SK-N-SH (cell line): ENCODE measurements around the gene S100A4. TPM values are rescaled to one million over a fixed set of nuclear protein-coding genes. Genes with fewer than 3 reads are reported as not detected.

Source experiments
- CTCF ChIA-PET: fragments of 300-600, 350-600 bp; formaldehyde crosslinking; extraction: SDS; loops from one replicate; lab custom pipeline; 2021; lab: Yijun Ruan, JAX
- POLR2A ChIA-PET: fragments of 350-600 bp; sonication (Branson Sonifier 250); formaldehyde crosslinking; extraction: SDS; loops from one replicate; lab custom pipeline; 2020; ENCODE audit warnings: antibody characterized with exemption, inconsistent platforms; lab: Yijun Ruan, JAX
- DNase-seq: peaks from one replicate; pipeline ENCODE4 v3.0.0; 2012
- H2AFZ ChIP-seq: fragments of 200-600 bp; sonication (generic); 2 replicates; pipeline ENCODE4 v1.8.1; 2016; ENCODE audit warnings: antibody characterized with exemption, mild to moderate bottlenecking, low read depth
- H3F3A ChIP-seq: fragments of 200-600 bp; sonication (generic); replicated peaks from 2 replicates; pipeline ENCODE3; 2016; ENCODE audit warnings: antibody characterized with exemption, mild to moderate bottlenecking; ENCODE audit not compliant: insufficient read depth
- H3K27ac ChIP-seq, 2 experiments: fragments of 200-500 bp in 1 of 2; fragments of 200-600 bp in 1 of 2; sonication (Bioruptor generic) in 1 of 2; sonication (generic), shearing (Covaris generic) in 1 of 2; 2 replicates each; pipeline versions ENCODE4 v1.5.1 to v1.6.1; 2014 to 2016; ENCODE audit warnings: low read depth in 2 of 2, inconsistent platforms in 1 of 2, low read length in 1 of 2, mild to moderate bottlenecking in 1 of 2, mixed read lengths in 1 of 2
- H3K27me3 ChIP-seq: fragments of 200-600 bp; sonication (generic), shearing (Covaris generic); 2 replicates; pipeline ENCODE4 v1.6.1; 2016; ENCODE audit warnings: mixed run types; ENCODE audit not compliant: insufficient read depth
- H3K36me3 ChIP-seq, 2 experiments: fragments of 200-500 bp in 1 of 2; fragments of 200-600 bp in 1 of 2; sonication (Bioruptor generic) in 1 of 2; sonication (generic) in 1 of 2; replicated peaks in 1 of 2; 2 replicates each; pipeline versions ENCODE3 to v1.5.1; 2014 to 2016; ENCODE audit warnings: low read length in 1 of 2, mild to moderate bottlenecking in 1 of 2; ENCODE audit not compliant: insufficient read depth in 2 of 2, control insufficient read depth in 1 of 2
- H3K4me1 ChIP-seq, 2 experiments: fragments of 200-500 bp in 1 of 2; fragments of 200-600 bp in 1 of 2; sonication (Bioruptor generic) in 1 of 2; sonication (generic), shearing (Covaris generic) in 1 of 2; 2 replicates each; pipeline versions ENCODE4 v1.5.1 to v1.6.1; 2014 to 2016; ENCODE audit warnings: low read depth in 1 of 2, low read length in 1 of 2, mixed run types in 1 of 2; ENCODE audit not compliant: insufficient read depth in 2 of 2, control insufficient read depth in 1 of 2
- H3K4me2 ChIP-seq: fragments of 200-600 bp; sonication (generic), shearing (Covaris generic); 2 replicates; pipeline ENCODE4 v1.6.1; 2017; ENCODE audit warnings: mixed run types
- H3K4me3 ChIP-seq, 2 experiments: fragments of 200-500 bp in 1 of 2; fragments of 200-600 bp in 1 of 2; sonication (Bioruptor generic) in 1 of 2; sonication (generic), shearing (Covaris generic) in 1 of 2; 2 replicates each; pipeline versions ENCODE4 v1.5.1 to v1.8.1; 2014 to 2016; ENCODE audit warnings: low read depth in 2 of 2, inconsistent platforms in 1 of 2, low read length in 1 of 2, mild to moderate bottlenecking in 1 of 2, mixed read lengths in 1 of 2, moderate library complexity in 1 of 2
- H3K79me2 ChIP-seq: fragments of 200-600 bp; sonication (generic); 2 replicates; pipeline ENCODE4 v1.8.1; 2017; ENCODE audit warnings: mild to moderate bottlenecking; ENCODE audit not compliant: insufficient read depth
- H3K9ac ChIP-seq: fragments of 200-600 bp; sonication (generic); 2 replicates; pipeline ENCODE4 v1.6.1; 2017; ENCODE audit warnings: mixed run types
- H3K9me2 ChIP-seq: fragments of 200-600 bp; sonication (generic); 2 replicates; pipeline ENCODE4 v1.6.1; 2017; ENCODE audit warnings: mixed run types
- H3K9me3 ChIP-seq: fragments of 200-600 bp; sonication (generic); 2 replicates; pipeline ENCODE4 v1.6.1; 2017; ENCODE audit warnings: mixed run types, mild to moderate bottlenecking, moderate library complexity
- H4K20me1 ChIP-seq: fragments of 200-600 bp; sonication (generic); 2 replicates; pipeline ENCODE4 v1.6.1; 2017; ENCODE audit warnings: mild to moderate bottlenecking, mixed run types; ENCODE audit not compliant: insufficient read depth
- CHD2 ChIP-seq: fragments of 150-350 bp; IDR thresholded peaks from 2 replicates; pipeline ENCODE4 v1.6.1; 2018; ENCODE audit warnings: low read length; ENCODE audit not compliant: partially characterized antibody
- FOXJ3 ChIP-seq: sonication (generic); formaldehyde crosslinking; IDR thresholded peaks from 2 replicates; pipeline ENCODE4 v1.5.1; 2020; ENCODE audit warnings: mild to moderate bottlenecking, missing genetic modification reagents
- FOXM1 ChIP-seq: IDR thresholded peaks from 2 replicates; pipeline ENCODE4 v1.4.0; 2012; ENCODE audit warnings: low read depth, mild to moderate bottlenecking
- GABPA ChIP-seq: IDR thresholded peaks from 2 replicates; pipeline ENCODE4 v1.4.0; 2012; ENCODE audit warnings: low read depth, mild to moderate bottlenecking
- GATA2 ChIP-seq: sonication (generic); formaldehyde crosslinking; IDR thresholded peaks from 2 replicates; pipeline ENCODE4 v1.5.0; 2020; ENCODE audit warnings: mild to moderate bottlenecking, missing genetic modification reagents
- MXI1 ChIP-seq: IDR thresholded peaks from 2 replicates; pipeline ENCODE4 v1.6.1; 2012; ENCODE audit warnings: mild to moderate bottlenecking, low read depth, low read length, improper control_type of control experiment
- POLR2AphosphoS5 ChIP-seq: IDR thresholded peaks from 2 replicates; pipeline ENCODE4 v1.6.1; 2012; ENCODE audit warnings: low read depth, low read length
- RFX5 ChIP-seq: IDR thresholded peaks from 2 replicates; pipeline ENCODE4 v1.6.1; 2012; ENCODE audit warnings: mild to moderate bottlenecking, improper control_type of control experiment, low read length
- SIN3A ChIP-seq: IDR thresholded peaks from 2 replicates; pipeline ENCODE4 v1.6.1; 2012; ENCODE audit warnings: low read depth, mild to moderate bottlenecking, low read length, moderate library complexity, borderline replicate concordance
- SMC3 ChIP-seq: IDR thresholded peaks from 2 replicates; pipeline ENCODE4 v1.6.1; 2012; ENCODE audit warnings: low read depth, low read length, improper control_type of control experiment
- TAF1 ChIP-seq: IDR thresholded peaks from 2 replicates; pipeline ENCODE4 v1.6.1; 2012; ENCODE audit warnings: low read depth, mild to moderate bottlenecking, low read length, moderate library complexity, borderline replicate concordance
- TCF12 ChIP-seq: IDR thresholded peaks from 2 replicates; pipeline ENCODE4 v1.4.0; 2012
- TEAD4 ChIP-seq: IDR thresholded peaks from 2 replicates; pipeline ENCODE4 v1.4.0; 2012; ENCODE audit warnings: mild to moderate bottlenecking, borderline replicate concordance; ENCODE audit not compliant: insufficient read depth
- USF2 ChIP-seq: fragments of 150-350 bp; IDR thresholded peaks from 2 replicates; pipeline ENCODE4 v1.6.1; 2017; ENCODE audit warnings: antibody characterized with exemption, low read length, low read depth, borderline replicate concordance
- YY1 ChIP-seq: IDR thresholded peaks from 2 replicates; pipeline ENCODE4 v1.4.0; 2012; ENCODE audit warnings: low read depth, mild to moderate bottlenecking
- WGBS: methylation state at CpG from one replicate; pipeline ENCODE4 v1.1.6; 2017; ENCODE audit warnings: low lambda C conversion rate; 5-methylcytosine and 5-hydroxymethylcytosine counted together
- polyA plus RNA-seq, 3 experiments: library from polyadenylated mRNA; depleted of rRNA; stranded (reverse); fragments of >200 nt; gene quantifications; 2 replicates each; pipeline ENCODE4 v1.2.3, GENCODE V29; 2012
- TF ChIP-seq, protein P1 (sequence below): IDR thresholded peaks from 2 replicates; pipeline ENCODE4 v1.4.0; 2012; ENCODE audit warnings: low read depth, borderline replicate concordance
- TF ChIP-seq, protein P2 (sequence below): fragments of 150-350 bp; IDR thresholded peaks from 2 replicates; pipeline ENCODE4 v1.6.1; 2016; ENCODE audit warnings: mild to moderate bottlenecking, low read depth, low read length
- TF ChIP-seq, protein P3 (sequence below): IDR thresholded peaks from 2 replicates; pipeline ENCODE4 v1.4.0; 2012; ENCODE audit warnings: low read depth, borderline replicate concordance
- TF ChIP-seq, protein P4 (sequence below): IDR thresholded peaks from 2 replicates; pipeline ENCODE4 v1.4.0; 2012; ENCODE audit warnings: low read depth

The S100A4 gene
- polyA plus RNA-seq, 1 of the 3 experiments (the other 2 are of a cell fraction): 25.4 TPM

DNA sequence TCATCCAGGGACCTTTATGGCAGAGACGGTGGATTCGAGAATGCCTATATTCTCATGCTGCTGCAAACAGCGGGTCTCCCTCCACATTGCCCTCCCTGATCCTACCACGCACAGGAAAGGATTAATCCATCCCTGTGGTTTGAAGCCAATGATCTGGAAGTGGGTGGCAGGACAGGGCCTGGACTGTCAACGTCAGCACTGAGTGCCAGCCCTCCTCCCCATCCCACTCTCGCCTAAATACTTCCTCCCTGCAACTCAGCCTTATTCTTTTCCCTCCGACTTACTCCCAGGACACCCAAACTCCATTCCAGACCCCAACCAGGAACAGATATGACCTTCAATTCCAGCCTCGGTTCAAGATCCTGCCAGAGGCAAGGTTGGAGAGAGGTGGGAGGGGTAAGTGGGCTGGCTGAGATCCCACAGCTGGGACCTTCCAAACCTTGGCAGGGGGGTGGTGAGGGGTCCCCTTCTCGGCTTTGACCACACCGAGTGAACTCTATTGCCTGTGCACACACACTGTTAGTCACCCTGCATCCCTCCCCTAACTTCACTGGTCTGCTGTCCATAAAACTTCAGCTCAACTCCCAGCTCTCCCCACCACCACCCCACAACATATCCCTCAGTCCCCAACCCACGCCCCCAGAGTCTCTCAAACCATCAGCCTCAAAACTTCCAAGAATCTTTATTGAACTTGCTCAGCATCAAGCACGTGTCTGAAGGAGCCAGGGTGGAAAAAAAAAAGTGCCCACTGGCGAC lies 2.5 kb downstream of the S100A4 start:
- Histone ChIP-seq H3K79me2 (no peaks in the 10 kb centered on the region), H3K4me2 (no peak overlapping the region), H3K36me3 (no peaks in the 10 kb centered on the region), H3K4me3 (no peak overlapping the region), H2AFZ (no peak overlapping the region), H3F3A (peaks cover 17% of the 10 kb centered on the region), H3K27ac (no peak overlapping the region), H3K9ac (no peak overlapping the region), H3K9me3 (no peaks in the 10 kb centered on the region), H3K9me2 (no peaks in the 10 kb centered on the region), H3K27me3 (no peaks in the 10 kb centered on the region), H4K20me1 (no peaks in the 10 kb centered on the region), H3K4me1 (peaks cover 38 to 54% of the 10 kb centered on the region in 2 experiments; a peak in 3 of 4 replicates)
- DNase-seq: no peak
- ChIA-PET POLR2A (no interaction called here), CTCF (interaction anchor here (0.9 to 11.8 kb wide), 3 partner anchors 26 to 33 kb away, joined by 4 to 62 read pairs (median 20); no protein-coding TSS in a partner anchor)
- WGBS: 87% methylated on average over 13 of the region's 13 CpGs
- no peak for TF ChIP-seq GABPA
- no peak for TF ChIP-seq SIN3A
- TF ChIP-seq CHD2: no peak
- no peak for TF ChIP-seq GATA2 (CRISPR knock-in tag)
- TF ChIP-seq, protein P1, sequence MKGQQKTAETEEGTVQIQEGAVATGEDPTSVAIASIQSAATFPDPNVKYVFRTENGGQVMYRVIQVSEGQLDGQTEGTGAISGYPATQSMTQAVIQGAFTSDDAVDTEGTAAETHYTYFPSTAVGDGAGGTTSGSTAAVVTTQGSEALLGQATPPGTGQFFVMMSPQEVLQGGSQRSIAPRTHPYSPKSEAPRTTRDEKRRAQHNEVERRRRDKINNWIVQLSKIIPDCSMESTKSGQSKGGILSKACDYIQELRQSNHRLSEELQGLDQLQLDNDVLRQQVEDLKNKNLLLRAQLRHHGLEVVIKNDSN: no peak
- TF ChIP-seq POLR2AphosphoS5: no peak
- TF ChIP-seq, protein P2, sequence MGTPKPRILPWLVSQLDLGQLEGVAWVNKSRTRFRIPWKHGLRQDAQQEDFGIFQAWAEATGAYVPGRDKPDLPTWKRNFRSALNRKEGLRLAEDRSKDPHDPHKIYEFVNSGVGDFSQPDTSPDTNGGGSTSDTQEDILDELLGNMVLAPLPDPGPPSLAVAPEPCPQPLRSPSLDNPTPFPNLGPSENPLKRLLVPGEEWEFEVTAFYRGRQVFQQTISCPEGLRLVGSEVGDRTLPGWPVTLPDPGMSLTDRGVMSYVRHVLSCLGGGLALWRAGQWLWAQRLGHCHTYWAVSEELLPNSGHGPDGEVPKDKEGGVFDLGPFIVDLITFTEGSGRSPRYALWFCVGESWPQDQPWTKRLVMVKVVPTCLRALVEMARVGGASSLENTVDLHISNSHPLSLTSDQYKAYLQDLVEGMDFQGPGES: no peak

DNA sequence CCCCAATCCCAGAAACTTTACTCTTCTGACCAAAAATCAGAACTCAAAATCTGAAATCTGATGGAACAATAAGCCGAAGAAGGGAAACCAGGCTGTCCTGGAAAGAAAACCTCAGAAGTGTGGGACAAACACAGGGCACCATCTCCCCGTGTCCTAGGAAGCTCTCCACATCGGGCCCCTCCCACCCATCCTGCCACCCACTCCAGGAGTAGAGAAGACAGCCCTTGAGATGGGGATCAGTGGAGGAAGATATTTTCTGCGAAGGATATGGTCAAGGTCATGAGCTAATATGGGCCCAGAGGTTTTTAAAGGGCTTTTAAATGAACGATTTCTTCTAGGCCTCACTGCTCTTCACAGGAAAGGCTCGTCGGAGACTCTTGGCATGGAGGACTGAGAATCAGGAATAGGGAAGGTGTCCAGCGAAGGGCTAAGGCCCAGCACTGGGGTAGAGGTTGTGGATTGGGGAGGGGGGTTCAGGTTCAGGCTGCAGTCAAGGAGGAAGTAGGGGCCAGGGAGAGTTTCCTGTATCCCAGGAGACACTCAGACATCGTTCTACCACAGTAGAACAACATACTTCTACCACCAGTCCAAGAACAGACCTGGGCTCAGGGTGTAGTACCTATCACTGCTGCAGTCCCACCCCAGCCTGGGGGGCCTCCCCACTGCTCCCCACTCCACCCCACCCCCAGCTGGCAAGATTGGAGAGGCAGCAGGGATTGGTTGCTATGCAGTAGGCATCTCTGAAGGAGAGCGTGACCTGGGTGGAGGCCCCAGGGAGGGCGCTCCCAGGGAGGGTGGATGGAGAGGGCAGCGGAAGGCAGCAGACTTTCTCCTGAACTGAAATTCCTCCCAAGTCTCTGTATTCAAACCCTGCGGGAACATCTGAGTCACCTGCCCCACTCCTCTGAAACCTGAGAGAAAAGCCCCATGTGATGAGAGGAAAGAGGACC lies 3.7 kb downstream of the S100A4 start:
- Histone ChIP-seq H3F3A (peaks cover 23% of the 10 kb centered on the region), H3K4me1 (peaks cover 28 to 44% of the 10 kb centered on the region in 2 experiments; a peak in 3 of 4 replicates), H3K4me2 (no peak overlapping the region), H3K9me2 (no peaks in the 10 kb centered on the region), H3K9ac (no peak overlapping the region), H3K27me3 (no peaks in the 10 kb centered on the region), H3K79me2 (no peaks in the 10 kb centered on the region), H3K4me3 (no peak overlapping the region), H3K36me3 (no peaks in the 10 kb centered on the region), H3K9me3 (no peaks in the 10 kb centered on the region), H3K27ac (no peak overlapping the region), H4K20me1 (no peaks in the 10 kb centered on the region), H2AFZ (no peak overlapping the region)
- whole genome bisulfite sequencing: 89% methylated on average over 13 of the region's 13 CpGs
- DNase-seq: no peak
- ChIA-PET POLR2A (no interaction called here), CTCF (interaction anchor here (0.6 to 1.7 kb wide), 3 partner anchors 9 to 31 kb away, joined by 3 to 6 read pairs (median 4); no protein-coding TSS in a partner anchor)
- TF ChIP-seq CHD2 (no peak), FOXM1 (no peak), TEAD4 (no peak), SMC3 (no peak), TCF12 (no peak), RFX5 (no peak), SIN3A (no peak), USF2 (no peak), YY1 (no peak), TAF1 (no peak), GATA2 (CRISPR knock-in tag) (no peak), FOXJ3 (CRISPR knock-in tag) (no peak), MXI1 (no peak)
- TF ChIP-seq, protein P3, sequence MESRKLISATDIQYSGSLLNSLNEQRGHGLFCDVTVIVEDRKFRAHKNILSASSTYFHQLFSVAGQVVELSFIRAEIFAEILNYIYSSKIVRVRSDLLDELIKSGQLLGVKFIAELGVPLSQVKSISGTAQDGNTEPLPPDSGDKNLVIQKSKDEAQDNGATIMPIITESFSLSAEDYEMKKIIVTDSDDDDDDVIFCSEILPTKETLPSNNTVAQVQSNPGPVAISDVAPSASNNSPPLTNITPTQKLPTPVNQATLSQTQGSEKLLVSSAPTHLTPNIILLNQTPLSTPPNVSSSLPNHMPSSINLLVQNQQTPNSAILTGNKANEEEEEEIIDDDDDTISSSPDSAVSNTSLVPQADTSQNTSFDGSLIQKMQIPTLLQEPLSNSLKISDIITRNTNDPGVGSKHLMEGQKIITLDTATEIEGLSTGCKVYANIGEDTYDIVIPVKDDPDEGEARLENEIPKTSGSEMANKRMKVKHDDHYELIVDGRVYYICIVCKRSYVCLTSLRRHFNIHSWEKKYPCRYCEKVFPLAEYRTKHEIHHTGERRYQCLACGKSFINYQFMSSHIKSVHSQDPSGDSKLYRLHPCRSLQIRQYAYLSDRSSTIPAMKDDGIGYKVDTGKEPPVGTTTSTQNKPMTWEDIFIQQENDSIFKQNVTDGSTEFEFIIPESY: no peak
- TF ChIP-seq, protein P4, sequence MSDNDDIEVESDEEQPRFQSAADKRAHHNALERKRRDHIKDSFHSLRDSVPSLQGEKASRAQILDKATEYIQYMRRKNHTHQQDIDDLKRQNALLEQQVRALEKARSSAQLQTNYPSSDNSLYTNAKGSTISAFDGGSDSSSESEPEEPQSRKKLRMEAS: no peak
